GM20000 (cell line): ENCODE results near the gene PGLYRP1.

Experiments used
- DNase-seq: peaks from one replicate; pipeline ENCODE4 v3.0.0; 2012; ENCODE audit warnings: low spot score
- TF ChIP-seq, protein P1 (sequence below): IDR thresholded peaks from 2 replicates; pipeline ENCODE4 v1.5.1; 2012; ENCODE audit warnings: mild to moderate bottlenecking, control low read depth; ENCODE audit errors: extremely low read depth, missing control alignments

The PGLYRP1 gene, protein sequence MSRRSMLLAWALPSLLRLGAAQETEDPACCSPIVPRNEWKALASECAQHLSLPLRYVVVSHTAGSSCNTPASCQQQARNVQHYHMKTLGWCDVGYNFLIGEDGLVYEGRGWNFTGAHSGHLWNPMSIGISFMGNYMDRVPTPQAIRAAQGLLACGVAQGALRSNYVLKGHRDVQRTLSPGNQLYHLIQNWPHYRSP

GRCh38 chr19:46022431-46023310, at the start of gene PGLYRP1:
TSS of gene PGLYRP1 (minus strand) at chr19:46023053. CDS start at chr19:46023021, 32 bp downstream.
- TF ChIP-seq, protein P1, sequence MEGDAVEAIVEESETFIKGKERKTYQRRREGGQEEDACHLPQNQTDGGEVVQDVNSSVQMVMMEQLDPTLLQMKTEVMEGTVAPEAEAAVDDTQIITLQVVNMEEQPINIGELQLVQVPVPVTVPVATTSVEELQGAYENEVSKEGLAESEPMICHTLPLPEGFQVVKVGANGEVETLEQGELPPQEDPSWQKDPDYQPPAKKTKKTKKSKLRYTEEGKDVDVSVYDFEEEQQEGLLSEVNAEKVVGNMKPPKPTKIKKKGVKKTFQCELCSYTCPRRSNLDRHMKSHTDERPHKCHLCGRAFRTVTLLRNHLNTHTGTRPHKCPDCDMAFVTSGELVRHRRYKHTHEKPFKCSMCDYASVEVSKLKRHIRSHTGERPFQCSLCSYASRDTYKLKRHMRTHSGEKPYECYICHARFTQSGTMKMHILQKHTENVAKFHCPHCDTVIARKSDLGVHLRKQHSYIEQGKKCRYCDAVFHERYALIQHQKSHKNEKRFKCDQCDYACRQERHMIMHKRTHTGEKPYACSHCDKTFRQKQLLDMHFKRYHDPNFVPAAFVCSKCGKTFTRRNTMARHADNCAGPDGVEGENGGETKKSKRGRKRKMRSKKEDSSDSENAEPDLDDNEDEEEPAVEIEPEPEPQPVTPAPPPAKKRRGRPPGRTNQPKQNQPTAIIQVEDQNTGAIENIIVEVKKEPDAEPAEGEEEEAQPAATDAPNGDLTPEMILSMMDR: no peak
- DNase-seq: no peak

- no peak for DNase-seq
- TF ChIP-seq, protein P1: no peak
These were observed 47.0 kb upstream of the PGLYRP1 start for GRCh38 chr19:46069806-46070341.

DNA sequence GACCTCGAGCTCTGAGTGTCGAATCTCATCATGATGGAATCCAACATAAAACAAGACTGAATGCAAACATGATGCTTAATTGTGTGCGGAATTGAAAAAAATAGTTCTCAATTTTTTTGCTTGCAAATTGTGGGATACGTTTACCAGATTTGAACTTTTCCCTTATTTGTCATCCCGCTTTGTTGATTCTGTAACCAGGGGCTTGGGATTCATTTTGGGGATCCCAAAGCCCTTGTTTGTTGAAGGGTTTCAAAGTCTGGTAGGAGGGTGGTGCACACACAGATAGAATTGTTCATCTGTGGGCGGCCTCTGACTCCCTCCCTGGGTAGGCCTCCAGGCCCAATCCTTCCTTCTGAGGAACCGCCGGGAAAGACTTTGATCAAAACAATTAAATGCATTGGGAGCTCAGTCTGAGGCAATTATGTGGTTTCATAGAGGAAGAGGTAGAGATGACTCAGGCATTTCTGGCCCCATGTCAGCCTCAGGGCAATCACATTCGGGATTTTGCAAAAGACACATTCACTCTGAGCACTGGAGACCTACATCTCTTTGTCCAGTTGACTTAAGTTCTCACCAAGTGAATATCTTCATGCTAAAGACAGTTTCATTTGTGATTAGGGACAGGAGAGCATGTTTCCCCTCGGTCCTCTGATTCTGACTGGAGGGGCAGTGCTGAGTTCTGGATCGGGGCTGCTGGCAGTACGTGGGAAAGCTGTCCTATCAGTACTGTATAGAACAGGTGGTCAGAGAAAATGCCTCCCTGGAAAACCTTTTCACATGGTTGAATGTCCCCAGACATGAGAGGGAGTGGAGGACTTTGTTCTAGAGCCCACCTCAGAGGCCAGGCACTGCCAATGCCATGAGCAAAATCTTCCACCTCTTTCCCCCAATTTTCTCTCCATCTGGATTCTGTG, 45.7 kb upstream of the PGLYRP1 start:
- DNase-seq: no peak

DNA sequence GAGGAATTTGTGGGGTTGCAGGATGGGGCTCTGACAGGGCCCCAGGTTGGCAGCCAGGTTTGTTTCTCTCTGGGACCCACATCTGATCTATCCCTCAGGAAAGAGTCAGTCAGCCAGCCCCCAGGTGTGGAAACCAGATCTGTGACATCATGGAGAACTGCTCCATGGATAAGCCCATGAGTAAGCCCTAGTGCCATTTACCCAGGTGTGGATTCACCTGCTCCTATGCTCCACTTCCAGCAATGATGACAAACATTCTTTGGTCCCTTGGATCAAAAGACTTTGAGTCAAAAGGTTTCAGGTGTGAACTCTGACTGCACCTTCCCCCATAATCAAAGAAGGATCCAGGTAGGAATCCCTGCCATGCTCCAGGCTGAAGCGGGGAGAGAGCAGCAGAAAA, 44.8 kb upstream of the PGLYRP1 start:
- DNase-seq: no peak
- TF ChIP-seq, protein P1: no peak

More for the DNA sequence above, 45.7 kb upstream of the PGLYRP1 start:
- TF ChIP-seq, protein P1: no peak

GRCh38 chr19:46066471-46066870, 43.6 kb upstream of the PGLYRP1 start:
- TF ChIP-seq, protein P1: no peak
- DNase-seq: no peak

- TF ChIP-seq, protein P1: no peak
These were observed 42.7 kb upstream of the PGLYRP1 start for GRCh38 chr19:46065486-46066071.

More at GRCh38 chr19:46065486-46066071, 42.7 kb upstream of the PGLYRP1 start:
- no peak for DNase-seq
